ENCODE measurements around the gene HOXA3. TPM values are rescaled to one million over a fixed set of nuclear protein-coding genes. Genes with fewer than 3 reads are reported as not detected.

HOXA3 gene
- total RNA-seq, 1 experiment from 2014 or later, result 9.2 TPM

DNA sequence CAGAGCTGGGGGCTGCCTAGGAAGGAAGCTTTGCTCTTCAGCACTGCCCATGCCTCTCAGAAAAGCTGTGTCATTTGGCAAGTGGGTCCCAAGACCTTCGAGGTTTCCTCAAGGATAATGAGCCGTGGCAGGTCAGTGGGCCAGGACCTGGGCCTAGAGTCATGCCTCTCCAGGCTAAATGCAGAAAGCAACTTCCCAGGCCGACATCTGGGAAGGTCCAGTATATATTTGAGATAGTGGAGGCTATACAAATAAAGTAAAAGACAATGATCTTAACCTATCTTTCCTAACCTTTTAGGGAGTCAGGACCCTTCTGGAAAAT lies 24.1 kb upstream of the HOXA3 start:
- no peak for ATAC-seq

DNA sequence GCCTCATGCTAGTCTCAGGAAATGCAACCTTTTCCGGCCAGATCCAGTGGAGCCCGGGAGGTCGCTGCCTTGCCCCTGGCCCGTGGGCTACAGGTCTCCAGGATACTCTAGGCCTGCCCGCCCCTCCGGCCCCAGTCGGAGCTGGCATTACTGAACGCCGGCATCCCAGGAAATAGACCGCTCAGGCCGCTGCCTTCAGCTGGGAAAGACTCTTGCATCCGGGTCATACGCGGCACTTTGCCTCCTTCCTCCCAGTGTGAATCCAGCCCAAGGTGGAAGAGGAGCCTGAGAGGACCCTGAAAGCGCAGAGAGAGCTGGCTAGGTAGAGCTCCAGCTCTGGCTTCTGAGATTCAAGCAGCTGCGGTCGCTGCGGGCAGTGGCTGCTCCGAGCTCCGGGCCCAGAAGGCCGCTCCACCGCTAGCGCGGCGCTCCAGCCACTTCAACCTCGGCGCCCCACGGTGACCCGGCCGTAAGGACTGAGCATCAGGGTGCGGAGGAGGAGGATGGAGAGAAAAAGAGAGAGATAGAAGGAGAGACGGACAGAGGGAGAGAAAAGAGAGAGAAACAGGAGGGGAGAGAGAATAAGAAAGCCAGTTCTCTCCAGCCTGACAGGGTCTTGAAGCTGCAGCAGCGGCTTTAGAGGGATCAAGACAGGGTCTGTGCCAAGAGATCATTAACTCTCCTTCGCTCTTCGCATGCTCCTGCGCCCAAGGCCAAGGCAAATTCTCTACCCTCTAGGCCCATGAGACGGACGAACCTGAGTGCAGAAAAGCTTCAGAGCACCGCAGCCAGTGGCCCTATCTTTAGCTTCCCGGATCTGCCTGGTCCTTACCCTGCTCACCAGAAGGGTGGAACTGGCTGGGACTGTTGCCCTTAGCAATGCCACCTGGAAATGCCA lies 23.5 kb upstream of the HOXA3 start:
- Histone ChIP-seq H3K9ac (ENCODE audit: low read length) (no peak overlapping the region), H3K36me3 (ENCODE audit: control insufficient read depth in 1 of 2, insufficient read depth in 2 of 2, low read length in 2 of 2) (no peaks in the 10 kb centered on the region), H3K4me2 (ENCODE audit: low read length) (no peak overlapping the region), H3K27me3 (ENCODE audit: insufficient read depth, low read length) (no peaks in the 10 kb centered on the region), H3K79me2 (ENCODE audit: insufficient read depth, low read length) (peaks cover 40% of the 10 kb centered on the region), H3K27ac (ENCODE audit: low read depth, low read length) (no peak overlapping the region), H3K4me3 (replicated peaks in 1 of 2; ENCODE audit: low read depth in 1 of 2, low read length in 2 of 2) (no peak overlapping the region), H3K9me2 (ENCODE audit: insufficient read depth) (no peaks in the 10 kb centered on the region), H2AFZ (ENCODE audit: low read depth, low read length, poor library complexity, severe bottlenecking) (no peak overlapping the region), H3K9me3 (ENCODE audit: control insufficient read depth in 1 of 2, insufficient read depth in 1 of 2, low read depth in 1 of 2, low read length in 2 of 2) (no peaks in the 10 kb centered on the region), H4K20me1 (ENCODE audit: insufficient read depth) (no peaks in the 10 kb centered on the region), H3K4me1 (ENCODE audit: control insufficient read depth in 1 of 2, insufficient read depth in 2 of 2, low read length in 2 of 2) (peaks cover 34 to 58% of the 10 kb centered on the region in 2 experiments)
- DNase-seq (ENCODE audit: low read depth, low spot score) (no peak), ATAC-seq (no peak)
- ChIA-PET CTCF (no interaction called here), RAD21 (ENCODE audit: low non-redundant PET in 1 of 2, low total read pairs in 2 of 2, uncharacterized antibody in 2 of 2, unreplicated experiment in 2 of 2) (no interaction called here), POLR2A (interaction anchor here (1.2 to 2.2 kb wide), 2 partner anchors 9 kb away, joined by 4 to 7 read pairs; partner anchors contain the start of gene HOXA11)
- intact Hi-C loops (cut with micrococcal nuclease), result no loop called here
- TF ChIP-seq SIN3A (IDR thresholded peaks at IDR 0.05; ENCODE audit: low read depth), result no peak
- TF ChIP-seq, protein P1, sequence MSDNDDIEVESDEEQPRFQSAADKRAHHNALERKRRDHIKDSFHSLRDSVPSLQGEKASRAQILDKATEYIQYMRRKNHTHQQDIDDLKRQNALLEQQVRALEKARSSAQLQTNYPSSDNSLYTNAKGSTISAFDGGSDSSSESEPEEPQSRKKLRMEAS (IDR thresholded peaks at IDR 0.05), result no peak
- TF ChIP-seq, protein P2, sequence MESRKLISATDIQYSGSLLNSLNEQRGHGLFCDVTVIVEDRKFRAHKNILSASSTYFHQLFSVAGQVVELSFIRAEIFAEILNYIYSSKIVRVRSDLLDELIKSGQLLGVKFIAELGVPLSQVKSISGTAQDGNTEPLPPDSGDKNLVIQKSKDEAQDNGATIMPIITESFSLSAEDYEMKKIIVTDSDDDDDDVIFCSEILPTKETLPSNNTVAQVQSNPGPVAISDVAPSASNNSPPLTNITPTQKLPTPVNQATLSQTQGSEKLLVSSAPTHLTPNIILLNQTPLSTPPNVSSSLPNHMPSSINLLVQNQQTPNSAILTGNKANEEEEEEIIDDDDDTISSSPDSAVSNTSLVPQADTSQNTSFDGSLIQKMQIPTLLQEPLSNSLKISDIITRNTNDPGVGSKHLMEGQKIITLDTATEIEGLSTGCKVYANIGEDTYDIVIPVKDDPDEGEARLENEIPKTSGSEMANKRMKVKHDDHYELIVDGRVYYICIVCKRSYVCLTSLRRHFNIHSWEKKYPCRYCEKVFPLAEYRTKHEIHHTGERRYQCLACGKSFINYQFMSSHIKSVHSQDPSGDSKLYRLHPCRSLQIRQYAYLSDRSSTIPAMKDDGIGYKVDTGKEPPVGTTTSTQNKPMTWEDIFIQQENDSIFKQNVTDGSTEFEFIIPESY (IDR thresholded peaks at IDR 0.05; ENCODE audit: extremely low read depth, insufficient replicate concordance, low read length), result no peak
- no peak for TF ChIP-seq JUND (IDR thresholded peaks at IDR 0.05)
- no peak for TF ChIP-seq FOSL1 (IDR thresholded peaks at IDR 0.05; ENCODE audit: low read depth)
- no peak for TF ChIP-seq CEBPB (IDR thresholded peaks at IDR 0.05; ENCODE audit: low read depth)
- no peak for TF ChIP-seq ZNF274 (IDR thresholded peaks at IDR 0.05; ENCODE audit: low read depth, low read length)
- TF ChIP-seq SP1 (IDR thresholded peaks at IDR 0.05; ENCODE audit: low read depth), result no peak
- no peak for TF ChIP-seq YY1 (IDR thresholded peaks at IDR 0.05; ENCODE audit: extremely low read depth, insufficient replicate concordance, low read depth, low read length)
- no peak for TF ChIP-seq SRF (IDR thresholded peaks at IDR 0.05; ENCODE audit: low read depth)
- TF ChIP-seq, protein P3, sequence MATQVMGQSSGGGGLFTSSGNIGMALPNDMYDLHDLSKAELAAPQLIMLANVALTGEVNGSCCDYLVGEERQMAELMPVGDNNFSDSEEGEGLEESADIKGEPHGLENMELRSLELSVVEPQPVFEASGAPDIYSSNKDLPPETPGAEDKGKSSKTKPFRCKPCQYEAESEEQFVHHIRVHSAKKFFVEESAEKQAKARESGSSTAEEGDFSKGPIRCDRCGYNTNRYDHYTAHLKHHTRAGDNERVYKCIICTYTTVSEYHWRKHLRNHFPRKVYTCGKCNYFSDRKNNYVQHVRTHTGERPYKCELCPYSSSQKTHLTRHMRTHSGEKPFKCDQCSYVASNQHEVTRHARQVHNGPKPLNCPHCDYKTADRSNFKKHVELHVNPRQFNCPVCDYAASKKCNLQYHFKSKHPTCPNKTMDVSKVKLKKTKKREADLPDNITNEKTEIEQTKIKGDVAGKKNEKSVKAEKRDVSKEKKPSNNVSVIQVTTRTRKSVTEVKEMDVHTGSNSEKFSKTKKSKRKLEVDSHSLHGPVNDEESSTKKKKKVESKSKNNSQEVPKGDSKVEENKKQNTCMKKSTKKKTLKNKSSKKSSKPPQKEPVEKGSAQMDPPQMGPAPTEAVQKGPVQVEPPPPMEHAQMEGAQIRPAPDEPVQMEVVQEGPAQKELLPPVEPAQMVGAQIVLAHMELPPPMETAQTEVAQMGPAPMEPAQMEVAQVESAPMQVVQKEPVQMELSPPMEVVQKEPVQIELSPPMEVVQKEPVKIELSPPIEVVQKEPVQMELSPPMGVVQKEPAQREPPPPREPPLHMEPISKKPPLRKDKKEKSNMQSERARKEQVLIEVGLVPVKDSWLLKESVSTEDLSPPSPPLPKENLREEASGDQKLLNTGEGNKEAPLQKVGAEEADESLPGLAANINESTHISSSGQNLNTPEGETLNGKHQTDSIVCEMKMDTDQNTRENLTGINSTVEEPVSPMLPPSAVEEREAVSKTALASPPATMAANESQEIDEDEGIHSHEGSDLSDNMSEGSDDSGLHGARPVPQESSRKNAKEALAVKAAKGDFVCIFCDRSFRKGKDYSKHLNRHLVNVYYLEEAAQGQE (IDR thresholded peaks at IDR 0.05; ENCODE audit: low read depth), result no peak
- no TSS peak for BruUV-seq (replicated peaks)

More for the DNA sequence above, 24.1 kb upstream of the HOXA3 start:
- peaks cover 33 to 53% of the 10 kb centered on the region in 2 experiments for H3K4me1 ChIP-seq (ENCODE audit: control insufficient read depth in 1 of 2, insufficient read depth in 2 of 2, low read length in 2 of 2)
- no peaks in the 10 kb centered on the region for H3K27me3 ChIP-seq (ENCODE audit: insufficient read depth, low read length)
- ChIA-PET RAD21 (ENCODE audit: low non-redundant PET in 1 of 2, low total read pairs in 2 of 2, uncharacterized antibody in 2 of 2, unreplicated experiment in 2 of 2) (no interaction called here), CTCF (no interaction called here), POLR2A (interaction anchor here (1.2 kb wide), 1 partner anchor 10 kb away, joined by 4 read pairs; no protein-coding TSS in a partner anchor)
- no peak overlapping the region for H3K4me3 ChIP-seq (replicated peaks in 1 of 2; ENCODE audit: low read depth in 1 of 2, low read length in 2 of 2)
- no peak overlapping the region for H3K4me2 ChIP-seq (ENCODE audit: low read length)
- H3K36me3 ChIP-seq (ENCODE audit: control insufficient read depth in 1 of 2, insufficient read depth in 2 of 2, low read length in 2 of 2), result no peaks in the 10 kb centered on the region
- H3K9ac ChIP-seq (ENCODE audit: low read length), result no peak overlapping the region
- peaks cover 34% of the 10 kb centered on the region for H3K79me2 ChIP-seq (ENCODE audit: insufficient read depth, low read length)
- H3K9me2 ChIP-seq (ENCODE audit: insufficient read depth), result no peaks in the 10 kb centered on the region
- H2AFZ ChIP-seq (ENCODE audit: low read depth, low read length, poor library complexity, severe bottlenecking), result no peak overlapping the region
- H4K20me1 ChIP-seq (ENCODE audit: insufficient read depth), result no peaks in the 10 kb centered on the region
- H3K27ac ChIP-seq (ENCODE audit: low read depth, low read length), result no peak overlapping the region
- no peaks in the 10 kb centered on the region for H3K9me3 ChIP-seq (ENCODE audit: control insufficient read depth in 1 of 2, insufficient read depth in 1 of 2, low read depth in 1 of 2, low read length in 2 of 2)
- BruUV-seq (replicated peaks), result no TSS peak
- intact Hi-C loops (cut with micrococcal nuclease), result no loop called here
- no peak for DNase-seq (ENCODE audit: low read depth, low spot score)
- TF ChIP-seq ZNF274 (IDR thresholded peaks at IDR 0.05; ENCODE audit: low read depth, low read length), result no peak
- no peak for TF ChIP-seq EZH2 (IDR thresholded peaks at IDR 0.05)

All from HCT116 (cell line).